Esophagus muscularis mucosa (tissue), 3 donors: Measurements from ENCODE around the gene SHROOM2.

Source experiments
- EP300 ChIP-seq: sonication (generic); formaldehyde crosslinking; IDR thresholded peaks from one replicate; pipeline ENCODE4 v1.6.1; 2017; ENCODE audit warnings: antibody characterized with exemption
- TF ChIP-seq, protein P1 (sequence below), 3 experiments: fragments of 200-600 bp in 2 of 3; fragments of 450-650 bp in 1 of 3; sonication (generic) in 2 of 3; IDR thresholded peaks; one replicate each; pipeline ENCODE4 v1.5.1; 2017 to 2019; ENCODE audit warnings: antibody characterized with exemption in 3 of 3, mild to moderate bottlenecking in 2 of 3, moderate library complexity in 1 of 3

DNA sequence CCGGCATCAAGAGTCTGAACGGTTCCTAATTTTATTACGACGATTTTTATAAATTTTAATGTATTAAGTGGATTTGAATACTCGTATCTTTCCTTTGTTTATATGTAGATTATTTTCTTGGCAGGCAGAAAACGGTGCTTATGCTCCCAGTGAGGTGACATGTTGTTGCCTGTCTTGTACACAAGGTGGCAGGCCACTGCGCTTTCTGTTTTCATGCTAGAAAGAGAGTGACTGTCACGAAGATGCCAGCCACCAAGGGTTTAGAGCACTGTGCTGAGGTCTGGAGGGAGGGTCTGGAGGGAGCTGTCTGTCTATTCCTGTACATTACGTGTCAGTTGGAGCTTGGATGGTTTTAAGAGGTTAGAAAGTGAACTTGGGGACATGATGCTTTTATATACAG, 87.7 kb downstream of the SHROOM2 start:
- TF ChIP-seq, protein P1, sequence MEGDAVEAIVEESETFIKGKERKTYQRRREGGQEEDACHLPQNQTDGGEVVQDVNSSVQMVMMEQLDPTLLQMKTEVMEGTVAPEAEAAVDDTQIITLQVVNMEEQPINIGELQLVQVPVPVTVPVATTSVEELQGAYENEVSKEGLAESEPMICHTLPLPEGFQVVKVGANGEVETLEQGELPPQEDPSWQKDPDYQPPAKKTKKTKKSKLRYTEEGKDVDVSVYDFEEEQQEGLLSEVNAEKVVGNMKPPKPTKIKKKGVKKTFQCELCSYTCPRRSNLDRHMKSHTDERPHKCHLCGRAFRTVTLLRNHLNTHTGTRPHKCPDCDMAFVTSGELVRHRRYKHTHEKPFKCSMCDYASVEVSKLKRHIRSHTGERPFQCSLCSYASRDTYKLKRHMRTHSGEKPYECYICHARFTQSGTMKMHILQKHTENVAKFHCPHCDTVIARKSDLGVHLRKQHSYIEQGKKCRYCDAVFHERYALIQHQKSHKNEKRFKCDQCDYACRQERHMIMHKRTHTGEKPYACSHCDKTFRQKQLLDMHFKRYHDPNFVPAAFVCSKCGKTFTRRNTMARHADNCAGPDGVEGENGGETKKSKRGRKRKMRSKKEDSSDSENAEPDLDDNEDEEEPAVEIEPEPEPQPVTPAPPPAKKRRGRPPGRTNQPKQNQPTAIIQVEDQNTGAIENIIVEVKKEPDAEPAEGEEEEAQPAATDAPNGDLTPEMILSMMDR (IDR thresholded peaks at IDR 0.05), result peak; percentile 15 to 41 (median 23)
- TF ChIP-seq EP300, result no peak
